H1 (cell line): ENCODE measurements around the gene KIF26B. TPM values are rescaled to one million over a fixed set of nuclear protein-coding genes. Genes with fewer than 3 reads are reported as not detected.

ENCODE experiments used
- CTCF ChIA-PET: fragments of 300-600 bp; sonication (Branson Sonifier 250); formaldehyde crosslinking; loops from one replicate; lab custom pipeline; 2021; ENCODE audit not compliant: partially characterized antibody; lab: Charles Lee
- POLR2A ChIA-PET: fragments of 300-600 bp; sonication (Branson Sonifier 250); formaldehyde crosslinking; loops from one replicate; lab custom pipeline; 2021; ENCODE audit warnings: inconsistent platforms; ENCODE audit not compliant: partially characterized antibody; lab: Charles Lee
- DNase-seq, 2 experiments: peaks; one replicate each; pipeline versions ENCODE4 v3.0.0 to v3.0.0-alpha.2; 2010 to 2022; ENCODE audit warnings: low spot score in 2 of 2, low read depth in 1 of 2, mixed read lengths in 1 of 2
- FAIRE-seq: peaks from 2 replicates; lab custom pipeline; 2011; peaks lifted over from hg19 to GRCh38; lab: Jason Lieb, UNC
- H2AFZ ChIP-seq: 2 replicates; pipeline ENCODE4 v1.8.1; 2012; ENCODE audit warnings: low read length, inconsistent platforms
- H2AK5ac ChIP-seq: 2 replicates; pipeline ENCODE4 v1.6.1; 2013; ENCODE audit warnings: low read depth, low read length
- H2BK120ac ChIP-seq: replicated peaks from 2 replicates; pipeline ENCODE3; 2013; ENCODE audit warnings: low read depth, low read length, inconsistent platforms
- H2BK12ac ChIP-seq: 2 replicates; pipeline ENCODE4 v1.6.1; 2013; ENCODE audit warnings: low read depth, low read length
- H2BK15ac ChIP-seq: 2 replicates; pipeline ENCODE4 v1.6.1; 2013; ENCODE audit warnings: low read length
- H2BK20ac ChIP-seq: 2 replicates; pipeline ENCODE4 v1.6.1; 2013; ENCODE audit warnings: low read length
- H2BK5ac ChIP-seq: 2 replicates; pipeline ENCODE4 v1.6.1; 2013; ENCODE audit warnings: low read depth, low read length
- H3K14ac ChIP-seq: 2 replicates; pipeline ENCODE4 v1.6.1; 2013; ENCODE audit warnings: inconsistent platforms; ENCODE audit not compliant: insufficient read length
- H3K18ac ChIP-seq: 2 replicates; pipeline ENCODE4 v1.6.1; 2013; ENCODE audit warnings: low read length; ENCODE audit errors: extremely low read depth
- H3K23ac ChIP-seq: 2 replicates; pipeline ENCODE4 v1.6.1; 2013; ENCODE audit warnings: inconsistent platforms; ENCODE audit not compliant: insufficient read length
- H3K23me2 ChIP-seq: 2 replicates; pipeline ENCODE4 v1.6.1; 2013; ENCODE audit warnings: low read depth, low read length
- H3K27ac ChIP-seq: 2 replicates; pipeline ENCODE4 v1.6.1; 2011; ENCODE audit warnings: low read depth, low read length, inconsistent platforms
- H3K27me3 ChIP-seq, 4 experiments: replicated peaks in 1 of 4; 1 replicate in 1 of 4; 2 replicates in 3 of 4; pipeline versions ENCODE4 v1.6.1 to v1.8.1; 2011 to 2013; ENCODE audit warnings: low read length in 3 of 4, mild to moderate bottlenecking in 3 of 4, inconsistent platforms in 2 of 4, mixed read lengths in 2 of 4, moderate library complexity in 1 of 4; ENCODE audit not compliant: control insufficient read depth in 3 of 4, insufficient read depth in 3 of 4; ENCODE audit errors: extremely low read depth in 1 of 4
- H3K36me3 ChIP-seq, 4 experiments: 2 replicates each; pipeline versions ENCODE4 v1.6.1 to v1.8.1; 2011 to 2013; ENCODE audit warnings: mild to moderate bottlenecking in 4 of 4, low read length in 3 of 4, moderate library complexity in 2 of 4, control low read depth in 1 of 4, inconsistent platforms in 1 of 4; ENCODE audit not compliant: insufficient read depth in 4 of 4, control insufficient read depth in 2 of 4
- H3K4ac ChIP-seq: replicated peaks from 2 replicates; pipeline ENCODE3; 2013; ENCODE audit warnings: low read length, low read depth, mixed read lengths, inconsistent platforms; ENCODE audit not compliant: insufficient read length
- H3K4me1 ChIP-seq, 4 experiments: replicated peaks in 1 of 4; 1 replicate in 1 of 4; 2 replicates in 3 of 4; pipeline versions ENCODE4 v1.6.1 to v1.8.1; 2011 to 2013; ENCODE audit warnings: low read length in 3 of 4, inconsistent platforms in 2 of 4, mixed read lengths in 1 of 4; ENCODE audit not compliant: insufficient read depth in 4 of 4, control insufficient read depth in 3 of 4
- H3K4me2 ChIP-seq, 2 experiments: 2 replicates each; pipeline versions ENCODE4 v1.6.1 to v1.8.1; 2011 to 2013; ENCODE audit warnings: low read depth in 2 of 2, low read length in 2 of 2, control low read depth in 1 of 2, inconsistent platforms in 1 of 2, mild to moderate bottlenecking in 1 of 2; ENCODE audit not compliant: insufficient read depth in 1 of 2
- H3K4me3 ChIP-seq, 4 experiments: fragments of 200-600, 300-600 bp in 1 of 4; sonication (generic), shearing (Covaris generic), sonication (Bioruptor Twin) in 1 of 4; 2 replicates each; pipeline versions ENCODE4 v1.5.1 to v1.8.1; 2011 to 2016; ENCODE audit warnings: low read length in 4 of 4, low read depth in 3 of 4, control low read depth in 2 of 4, inconsistent platforms in 2 of 4, mild to moderate bottlenecking in 2 of 4, mixed read lengths in 1 of 4, moderate library complexity in 1 of 4; ENCODE audit not compliant: insufficient read depth in 2 of 4; ENCODE audit errors: extremely low read depth in 1 of 4
- H3K56ac ChIP-seq: replicated peaks from 2 replicates; pipeline ENCODE3; 2013; ENCODE audit warnings: low read depth, mild to moderate bottlenecking, mixed read lengths, low read length, inconsistent platforms; ENCODE audit not compliant: insufficient read length
- H3K79me1 ChIP-seq: 2 replicates; pipeline ENCODE4 v1.6.1; 2013; ENCODE audit warnings: low read depth, low read length, control low read depth
- H3K79me2 ChIP-seq, 2 experiments: 2 replicates each; pipeline versions ENCODE4 v1.6.1 to v1.8.1; 2012 to 2013; ENCODE audit warnings: low read length in 2 of 2, mild to moderate bottlenecking in 2 of 2, inconsistent platforms in 1 of 2; ENCODE audit not compliant: insufficient read depth in 2 of 2, control insufficient read depth in 1 of 2
- H3K9ac ChIP-seq, 4 experiments: replicated peaks in 1 of 4; 1 replicate in 1 of 4; 2 replicates in 3 of 4; pipeline versions ENCODE4 v1.6.1 to v1.8.1; 2011 to 2013; ENCODE audit warnings: low read depth in 3 of 4, low read length in 3 of 4, control low read depth in 2 of 4, mild to moderate bottlenecking in 2 of 4, moderate library complexity in 2 of 4, inconsistent platforms in 1 of 4; ENCODE audit errors: extremely low read depth in 1 of 4
- H3K9me3 ChIP-seq, 2 experiments: 2 replicates each; pipeline versions ENCODE4 v1.6.1 to v1.8.1; 2012 to 2013; ENCODE audit warnings: mild to moderate bottlenecking in 2 of 2, moderate library complexity in 2 of 2, control low read depth in 1 of 2, inconsistent platforms in 1 of 2, low read depth in 1 of 2, low read length in 1 of 2, mixed read lengths in 1 of 2; ENCODE audit not compliant: insufficient read depth in 2 of 2
- H4K20me1 ChIP-seq, 2 experiments: replicated peaks in 1 of 2; 2 replicates each; pipeline versions ENCODE3 to v1.8.1; 2011 to 2013; ENCODE audit warnings: inconsistent platforms in 2 of 2, low read length in 2 of 2, mild to moderate bottlenecking in 1 of 2; ENCODE audit not compliant: insufficient read depth in 2 of 2, control insufficient read depth in 1 of 2
- H4K5ac ChIP-seq: 2 replicates; pipeline ENCODE4 v1.6.1; 2013; ENCODE audit warnings: low read length, low read depth, mixed read lengths, inconsistent platforms; ENCODE audit not compliant: insufficient read length
- H4K8ac ChIP-seq: 2 replicates; pipeline ENCODE4 v1.8.0; 2013; ENCODE audit warnings: mild to moderate bottlenecking, moderate library complexity, low read length, inconsistent platforms; ENCODE audit not compliant: insufficient read depth; ENCODE audit errors: extremely low read depth
- H4K91ac ChIP-seq: replicated peaks from 2 replicates; pipeline ENCODE3; 2013; ENCODE audit warnings: low read length, mixed read lengths, inconsistent platforms; ENCODE audit not compliant: insufficient read length
- BACH1 ChIP-seq: IDR thresholded peaks from 2 replicates; pipeline ENCODE4 v1.6.1; 2012; ENCODE audit warnings: low read length, improper control_type of control experiment
- BCL11A ChIP-seq, 2 experiments: IDR thresholded peaks; one replicate each; pipeline ENCODE4 v1.6.1; 2011; ENCODE audit warnings: low read depth in 2 of 2, low read length in 2 of 2, mild to moderate bottlenecking in 2 of 2
- CBX5 ChIP-seq: fragments of 300-800, 300-1000 bp; sonication (generic); IDR thresholded peaks from 2 replicates; pipeline ENCODE4 v1.7.1; 2016; ENCODE audit warnings: antibody characterized with exemption, low read length, low read depth
- EZH2 ChIP-seq: fragments of 200-600 bp; sonication (generic); IDR thresholded peaks from 2 replicates; pipeline ENCODE4 v1.7.1; 2012; ENCODE audit warnings: low read depth, mild to moderate bottlenecking, moderate library complexity, low read length, inconsistent platforms; ENCODE audit not compliant: severe bottlenecking
- KDM5A ChIP-seq: fragments of 200-600 bp; IDR thresholded peaks from 2 replicates; pipeline ENCODE4 v1.7.1; 2012; ENCODE audit warnings: mild to moderate bottlenecking, low read length, inconsistent platforms, mixed read lengths
- POLR2AphosphoS5 ChIP-seq: IDR thresholded peaks from 2 replicates; pipeline ENCODE4 v1.6.1; 2011; ENCODE audit warnings: low read depth, low read length
- RAD21 ChIP-seq, 2 experiments: IDR thresholded peaks in 1 of 2; conservative IDR thresholded peaks in 1 of 2; 2 replicates each; pipeline ENCODE4 v1.6.1; 2011; ENCODE audit warnings: low read depth in 2 of 2, low read length in 2 of 2, improper control_type of control experiment in 1 of 2, inconsistent platforms in 1 of 2, mild to moderate bottlenecking in 1 of 2, moderate library complexity in 1 of 2
- RBBP5 ChIP-seq: IDR thresholded peaks from 2 replicates; pipeline ENCODE4 v1.7.1; 2012; ENCODE audit warnings: low read depth, mild to moderate bottlenecking, inconsistent platforms, low read length, moderate library complexity, borderline replicate concordance
- SIN3A ChIP-seq, 2 experiments: IDR thresholded peaks in 1 of 2; conservative IDR thresholded peaks in 1 of 2; 2 replicates each; pipeline ENCODE4 v1.6.1; 2011 to 2012; ENCODE audit warnings: low read length in 2 of 2, improper control_type of control experiment in 1 of 2, low read depth in 1 of 2, mild to moderate bottlenecking in 1 of 2
- TCF12 ChIP-seq: IDR thresholded peaks from 2 replicates; pipeline ENCODE4 v1.6.1; 2011; ENCODE audit warnings: low read depth, mild to moderate bottlenecking, low read length
- WGBS, 2 experiments: shearing (Covaris generic) in 1 of 2; methylation state at CpG; one replicate each; pipeline versions ENCODE4 v1.1.6 to v1.1.7; 2013 to 2015; ENCODE audit warnings: low lambda C conversion rate in 2 of 2, mixed read lengths in 2 of 2, inconsistent platforms in 1 of 2, low coverage in 1 of 2, missing lambda C conversion rate in 1 of 2; ENCODE audit not compliant: insufficient replicate concordance in 2 of 2, insufficient coverage in 1 of 2, insufficient read length in 1 of 2; ENCODE audit errors: extremely low coverage in 1 of 2, missing lambda C conversion rate in 1 of 2; 5-methylcytosine and 5-hydroxymethylcytosine counted together
- polyA plus RNA-seq, 7 experiments: library from polyadenylated mRNA; depleted of rRNA in 3 of 7; stranded (reverse) in 5 of 7; unstranded in 2 of 7; fragments of >200 nt in 5 of 7; fragments of 200-250 nt in 2 of 7; gene quantifications; 1 replicate in 5 of 7; 2 replicates in 1 of 7; 4 replicates in 1 of 7; pipeline versions ENCODE4 v1.2.1 to v1.2.3, GENCODE V29; 2011 to 2013; ENCODE audit warnings: missing spikeins in 2 of 7, mixed read lengths in 2 of 7
- total RNA-seq: library from RNA; stranded (reverse); fragmentation: NEBNext Ultra II Directional; extraction: Animal tissue kit (Norgen Biotek cat#: 25700); gene quantifications from 2 replicates; pipeline ENCODE4 v1.2.1, GENCODE V29; 2021
- TF ChIP-seq, protein P1 (sequence below): IDR thresholded peaks from 2 replicates; pipeline ENCODE4 v1.6.1; 2012; ENCODE audit warnings: inconsistent platforms

The KIF26B gene
- total and polyA plus RNA-seq, 2 of the 8 experiments (the other 6 are each of a cell fraction or from before 2014, with no cell fraction given), result 0.06 to 0.28 TPM

DNA sequence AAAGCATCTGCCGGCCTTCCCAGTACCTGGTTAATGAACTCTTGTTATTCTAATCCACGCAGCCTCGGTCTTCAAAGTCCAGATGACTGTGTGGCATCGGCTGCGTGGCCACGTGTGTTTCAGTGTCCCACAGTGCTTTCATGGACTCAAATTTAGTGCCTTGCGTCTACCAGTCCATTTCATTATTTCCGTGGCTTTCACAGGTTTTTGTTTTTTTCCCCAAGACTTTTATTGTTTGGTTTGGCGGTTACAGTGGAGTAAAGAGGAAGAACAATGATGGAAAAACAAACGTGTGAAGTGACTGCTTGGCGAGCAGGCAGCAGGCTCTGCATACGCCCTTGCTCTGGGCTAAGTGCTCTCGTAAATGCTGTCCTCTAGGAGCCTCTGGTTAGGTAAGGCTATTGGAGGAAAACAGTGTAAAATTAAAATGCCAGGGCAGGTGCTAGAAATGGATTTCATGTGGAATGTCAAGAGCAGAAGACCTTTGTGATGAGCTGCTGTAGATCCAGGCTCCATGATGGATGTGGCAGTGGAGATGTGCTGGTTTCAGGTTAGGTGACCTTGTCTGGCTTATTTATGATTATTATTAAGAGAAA lies 536.3 kb downstream of the KIF26B start:
- Histone ChIP-seq H2BK5ac (no peak overlapping the region), H2BK20ac (no peak overlapping the region), H3K9me3 (no peaks in the 10 kb centered on the region), H3K79me2 (no peaks in the 10 kb centered on the region), H3K18ac (no peak overlapping the region), H4K20me1 (no peaks in the 10 kb centered on the region), H3K4ac (no peak overlapping the region), H2AFZ (no peak overlapping the region), H3K14ac (no peak overlapping the region), H3K23ac (no peak overlapping the region), H2BK12ac (no peak overlapping the region), H4K5ac (no peak overlapping the region), H3K56ac (no peak overlapping the region), H4K8ac (no peak overlapping the region), H3K27ac (no peak overlapping the region), H3K23me2 (peaks cover 2% of the 10 kb centered on the region; the same call in 1 of the 2 replicates), H3K79me1 (no peaks in the 10 kb centered on the region), H3K36me3 (no peaks in the 10 kb centered on the region), H2AK5ac (no peak overlapping the region), H2BK120ac (no peak overlapping the region), H3K4me1 (no peaks in the 10 kb centered on the region; a peak in 1 of 7 replicates), H4K91ac (no peak overlapping the region), H3K4me3 (no peak overlapping the region), H3K9ac (no peak overlapping the region), H2BK15ac (no peak overlapping the region), H3K4me2 (no peak overlapping the region), H3K27me3 (peaks cover 0 to 23% (median 11%) of the 10 kb centered on the region in 4 experiments; a peak in 6 of 7 replicates)
- ChIA-PET POLR2A (interaction anchor here (0.7 kb wide), 1 partner anchor 10 kb away, joined by 3 read pairs; no protein-coding TSS in a partner anchor), CTCF (interaction anchor here (0.6 to 1.1 kb wide), 3 partner anchors 224 to 538 kb away, joined by 3 read pairs; no protein-coding TSS in a partner anchor)
- TF ChIP-seq, protein P1, sequence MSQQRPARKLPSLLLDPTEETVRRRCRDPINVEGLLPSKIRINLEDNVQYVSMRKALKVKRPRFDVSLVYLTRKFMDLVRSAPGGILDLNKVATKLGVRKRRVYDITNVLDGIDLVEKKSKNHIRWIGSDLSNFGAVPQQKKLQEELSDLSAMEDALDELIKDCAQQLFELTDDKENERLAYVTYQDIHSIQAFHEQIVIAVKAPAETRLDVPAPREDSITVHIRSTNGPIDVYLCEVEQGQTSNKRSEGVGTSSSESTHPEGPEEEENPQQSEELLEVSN, result no peak
- TF ChIP-seq CBX5, result no peak
- no peak for TF ChIP-seq BCL11A (IDR thresholded peaks at IDR 0.05; ENCODE audit: low read depth in 2 of 2, low read length in 2 of 2)
- TF ChIP-seq BACH1, result no peak
- TF ChIP-seq KDM5A, result no peak
- no peak for TF ChIP-seq RAD21 (IDR thresholded peaks at IDR 0.05 in 1 of 2, conservative IDR thresholded peaks at IDR 0.05 in 1 of 2; ENCODE audit: low read depth in 2 of 2, low read length in 2 of 2)
- TF ChIP-seq SIN3A (conservative IDR thresholded peaks at IDR 0.05 in 1 of 2, IDR thresholded peaks at IDR 0.05 in 1 of 2; ENCODE audit: low read depth in 1 of 2, low read length in 2 of 2), result no peak
- TF ChIP-seq EZH2, result no peak
- TF ChIP-seq TCF12, result no peak
- no peak for TF ChIP-seq RBBP5
- TF ChIP-seq POLR2AphosphoS5, result no peak
- 90% methylated on average over 13 of the region's 13 CpGs; no CpG with 5 or more reads in 1 of the 2 experiments for WGBS, 2 experiments
- DNase-seq (no peak), FAIRE-seq (no peak)
